Epidermal melanocyte (primary cell): ENCODE results near the gene CCDC40.

Experiments
- DNase-seq: peaks from one replicate; pipeline ENCODE4 v3.0.0; 2011; ENCODE audit warnings: low spot score; ENCODE audit not compliant: insufficient read length

Gene CCDC40

GRCh38 chr17:80114758-80115157 lies 78.3 kb downstream of the CCDC40 start:
- DNase-seq = no peak

- DNase-seq = no peak
Measured at GRCh38 chr17:80115159-80115558, 78.7 kb downstream of the CCDC40 start.

- DNase-seq = no peak
Measured at GRCh38 chr17:80116276-80116920, 80.0 kb downstream of the CCDC40 start.

GRCh38 chr17:80116921-80117380 lies 80.5 kb downstream of the CCDC40 start:
- DNase-seq = no peak

- no peak for DNase-seq
Measured at GRCh38 chr17:80117491-80118401, 81.3 kb downstream of the CCDC40 start.

GRCh38 chr17:80118601-80119270 lies 82.3 kb downstream of the CCDC40 start:
- no peak for DNase-seq

- no peak for DNase-seq
Measured at GRCh38 chr17:80119271-80119791, 82.9 kb downstream of the CCDC40 start.

- no peak for DNase-seq
Measured at GRCh38 chr17:80119839-80120238, 83.4 kb downstream of the CCDC40 start.

GRCh38 chr17:80122026-80122575 lies 85.7 kb downstream of the CCDC40 start:
- DNase-seq = no peak

GRCh38 chr17:80122926-80123505 lies 86.6 kb downstream of the CCDC40 start:
- no peak for DNase-seq

GRCh38 chr17:80123791-80124190 lies 87.3 kb downstream of the CCDC40 start:
- DNase-seq = no peak

GRCh38 chr17:80124351-80124981 lies 88.0 kb downstream of the CCDC40 start:
- no peak for DNase-seq

GRCh38 chr17:80125656-80126448 lies 89.4 kb downstream of the CCDC40 start:
- no peak for DNase-seq

GRCh38 chr17:80126449-80126715 lies 89.9 kb downstream of the CCDC40 start:
- no peak for DNase-seq

GRCh38 chr17:80129006-80129565 lies 92.6 kb downstream of the CCDC40 start:
- no peak for DNase-seq

- DNase-seq = no peak
Measured at GRCh38 chr17:80130992-80131391, 94.5 kb downstream of the CCDC40 start.

GRCh38 chr17:80132906-80133625 lies 96.6 kb downstream of the CCDC40 start:
- DNase-seq = no peak

- DNase-seq = no peak
Measured at GRCh38 chr17:80133626-80133970, 97.2 kb downstream of the CCDC40 start.

- DNase-seq = no peak
Measured at GRCh38 chr17:80137131-80137530, 100.7 kb downstream of the CCDC40 start.
